HCT116 (cell line): ENCODE results near the gene KCTD1. TPM values are rescaled to one million over a fixed set of nuclear protein-coding genes. Genes with fewer than 3 reads are reported as not detected.
"Not testable (repeated sequence)": the region's sequence is repeated elsewhere in the genome, so short reads cannot be mapped to it uniquely, and the experiment has no call there.

Source experiments
- ATAC-seq: fragments of 200-7000 bp; cut with Tn5 transposase; 2 replicates; pipeline ENCODE4 v1.9.1; 2020; ENCODE audit warnings: mild to moderate bottlenecking, moderate library complexity
- BruUV-seq: library from RNA; stranded (reverse); fragments of 400-500 nt; replicated peaks from 2 replicates; lab custom pipeline; 2021; lab: Mats Ljungman, UMichigan
- CTCF ChIA-PET: fragments of 300-600 bp; sonication (Branson Sonifier 250); formaldehyde crosslinking; loops from one replicate; lab custom pipeline; 2021; ENCODE audit warnings: antibody characterized with exemption; lab: Charles Lee
- POLR2A ChIA-PET: fragments of 300-600, 350-600 bp; sonication (Branson Sonifier 250); formaldehyde crosslinking; loops from one replicate; lab custom pipeline; 2021; ENCODE audit warnings: antibody characterized with exemption; lab: Charles Lee
- RAD21 ChIA-PET, 2 experiments: fragments of 300-600 bp; sonication (Branson Sonifier 250); formaldehyde crosslinking; loops; one replicate each; lab custom pipeline; 2023; ENCODE audit warnings: low total read pairs in 2 of 2; ENCODE audit not compliant: uncharacterized antibody in 2 of 2, unreplicated experiment in 2 of 2, low non-redundant PET in 1 of 2; lab: Charles Lee
- DNase-seq: peaks from one replicate; pipeline ENCODE4 v3.0.0-alpha.2; 2010; ENCODE audit warnings: low read depth, low spot score
- H2AFZ ChIP-seq: fragments of 200-600 bp; shearing (Covaris generic), sonication (generic); 2 replicates; pipeline ENCODE4 v1.6.1; 2017; ENCODE audit warnings: low read depth, mixed run types, mixed read lengths, antibody characterized with exemption, low read length; ENCODE audit not compliant: poor library complexity, severe bottlenecking
- H3K27ac ChIP-seq: 2 replicates; pipeline ENCODE4 v1.5.1; 2012; ENCODE audit warnings: low read depth, low read length
- H3K27me3 ChIP-seq: fragments of 200-600 bp; sonication (generic); 2 replicates; pipeline ENCODE4 v1.6.1; 2016; ENCODE audit warnings: mixed run types, low read length, mixed read lengths; ENCODE audit not compliant: insufficient read depth
- H3K36me3 ChIP-seq, 2 experiments: fragments of 200-500 bp in 1 of 2; fragments of 200-600 bp in 1 of 2; sonication (Bioruptor generic) in 1 of 2; sonication (generic) in 1 of 2; 2 replicates each; pipeline versions ENCODE4 v1.5.1 to v1.6.1; 2014 to 2016; ENCODE audit warnings: low read length in 2 of 2, inconsistent platforms in 1 of 2, mixed read lengths in 1 of 2, mixed run types in 1 of 2; ENCODE audit not compliant: insufficient read depth in 2 of 2, control insufficient read depth in 1 of 2
- H3K4me1 ChIP-seq, 2 experiments: fragments of 200-600 bp in 1 of 2; sonication (generic) in 1 of 2; 2 replicates each; pipeline versions ENCODE4 v1.5.1 to v1.6.1; 2012 to 2017; ENCODE audit warnings: low read length in 2 of 2, inconsistent platforms in 1 of 2, mild to moderate bottlenecking in 1 of 2, mixed read lengths in 1 of 2, mixed run types in 1 of 2, moderate library complexity in 1 of 2; ENCODE audit not compliant: insufficient read depth in 2 of 2, control insufficient read depth in 1 of 2
- H3K4me2 ChIP-seq: fragments of 200-600 bp; sonication (generic); 2 replicates; pipeline ENCODE4 v1.6.1; 2017; ENCODE audit warnings: mixed run types, low read length, mixed read lengths
- H3K4me3 ChIP-seq, 2 experiments: fragments of 200-600 bp in 1 of 2; sonication (generic) in 1 of 2; replicated peaks in 1 of 2; 2 replicates each; pipeline ENCODE4 v1.5.1; 2011 to 2016; ENCODE audit warnings: low read length in 2 of 2, control low read depth in 1 of 2, low read depth in 1 of 2, mild to moderate bottlenecking in 1 of 2, mixed read lengths in 1 of 2, mixed run types in 1 of 2
- H3K79me2 ChIP-seq: fragments of 200-600 bp; sonication (generic); 2 replicates; pipeline ENCODE4 v1.6.1; 2017; ENCODE audit warnings: mild to moderate bottlenecking, mixed run types, low read length, moderate library complexity, mixed read lengths; ENCODE audit not compliant: insufficient read depth
- H3K9ac ChIP-seq: fragments of 200-600 bp; sonication (generic); 2 replicates; pipeline ENCODE4 v1.6.1; 2016; ENCODE audit warnings: low read length, mixed read lengths
- H3K9me2 ChIP-seq: fragments of 200-600 bp; sonication (generic), shearing (Covaris generic); 2 replicates; pipeline ENCODE4 v1.6.1; 2017; ENCODE audit warnings: mixed run types, mild to moderate bottlenecking, moderate library complexity; ENCODE audit not compliant: insufficient read depth
- H3K9me3 ChIP-seq, 2 experiments: fragments of 200-500 bp in 1 of 2; fragments of 200-600 bp in 1 of 2; sonication (Bioruptor generic) in 1 of 2; sonication (generic) in 1 of 2; 2 replicates each; pipeline ENCODE4 v1.6.1; 2014 to 2017; ENCODE audit warnings: low read length in 2 of 2, mixed read lengths in 2 of 2, inconsistent platforms in 1 of 2, low read depth in 1 of 2, mild to moderate bottlenecking in 1 of 2, mixed run types in 1 of 2, moderate library complexity in 1 of 2; ENCODE audit not compliant: control insufficient read depth in 1 of 2, insufficient read depth in 1 of 2
- H4K20me1 ChIP-seq: fragments of 200-600 bp; sonication (generic), shearing (Covaris generic); 2 replicates; pipeline ENCODE4 v1.6.1; 2017; ENCODE audit warnings: mixed run types, mild to moderate bottlenecking, moderate library complexity; ENCODE audit not compliant: insufficient read depth
- ATF3 ChIP-seq: IDR thresholded peaks from 2 replicates; pipeline ENCODE4 v1.6.1; 2012
- CEBPB ChIP-seq: IDR thresholded peaks from 2 replicates; pipeline ENCODE4 v1.6.1; 2012; ENCODE audit warnings: low read depth
- ELF1 ChIP-seq: IDR thresholded peaks from 2 replicates; pipeline ENCODE4 v1.6.1; 2012; ENCODE audit warnings: low read depth, borderline replicate concordance
- EZH2phosphoT487 ChIP-seq: fragments of 200-600 bp; IDR thresholded peaks from 2 replicates; pipeline ENCODE4 v1.6.1; 2018; ENCODE audit warnings: antibody characterized with exemption, borderline replicate concordance
- FOSL1 ChIP-seq: IDR thresholded peaks from 2 replicates; pipeline ENCODE4 v1.6.1; 2012; ENCODE audit warnings: low read depth
- JUND ChIP-seq: IDR thresholded peaks from 2 replicates; pipeline ENCODE4 v1.6.1; 2012
- POLR2A ChIP-seq: IDR thresholded peaks from 2 replicates; pipeline ENCODE4 v1.7.0; 2011; ENCODE audit warnings: borderline replicate concordance; ENCODE audit not compliant: insufficient read depth, insufficient read length; ENCODE audit errors: extremely low read depth
- POLR2AphosphoS5 ChIP-seq: IDR thresholded peaks from 2 replicates; pipeline ENCODE4 v1.6.1; 2011; ENCODE audit warnings: mild to moderate bottlenecking, low read depth, low read length, moderate library complexity
- RAD21 ChIP-seq: IDR thresholded peaks from 2 replicates; pipeline ENCODE4 v1.6.1; 2012; ENCODE audit warnings: low read depth, mild to moderate bottlenecking
- REST ChIP-seq: IDR thresholded peaks from 2 replicates; pipeline ENCODE4 v1.6.1; 2012; ENCODE audit warnings: low read depth
- SIN3A ChIP-seq: IDR thresholded peaks from 2 replicates; pipeline ENCODE4 v1.6.1; 2012; ENCODE audit warnings: low read depth
- SP1 ChIP-seq: IDR thresholded peaks from 2 replicates; pipeline ENCODE4 v1.6.1; 2012; ENCODE audit warnings: low read depth
- SRF ChIP-seq: IDR thresholded peaks from 2 replicates; pipeline ENCODE4 v1.6.1; 2012; ENCODE audit warnings: low read depth
- TCF7L2 ChIP-seq: IDR thresholded peaks from 2 replicates; pipeline ENCODE4 v1.7.0; 2011; ENCODE audit warnings: borderline replicate concordance, inconsistent platforms; ENCODE audit not compliant: insufficient read depth, insufficient read length; ENCODE audit errors: extremely low read depth
- ZFX ChIP-seq: fragments of 450-650 bp; IDR thresholded peaks from 2 replicates; pipeline ENCODE4 v1.6.1; 2017
- ZNF274 ChIP-seq: fragments of 200-500 bp; sonication (Bioruptor generic); IDR thresholded peaks from 2 replicates; pipeline ENCODE4 v1.6.1; 2014; ENCODE audit warnings: mild to moderate bottlenecking, low read depth, low read length, inconsistent platforms
- intact Hi-C: fragments of 100-400 bp; cut with micrococcal nuclease; formaldehyde crosslinking; loops from 2 replicates; pipeline ENCODE4 v1.10.0; 2022
- total RNA-seq: library from RNA; stranded (reverse); gene quantifications from one replicate; pipeline ENCODE4 v1.2.1, GENCODE V29; 2021; ENCODE audit not compliant: unreplicated experiment

The KCTD1 gene
- total RNA-seq, 1 experiment from 2014 or later: 16.8 TPM

- H3K9me3 ChIP-seq, H3K27ac ChIP-seq, intact Hi-C loops, H3K4me3 ChIP-seq, BruUV-seq, H3K9me2 ChIP-seq, H3K36me3 ChIP-seq, H2AFZ ChIP-seq, ATAC-seq, RAD21 ChIA-PET, H4K20me1 ChIP-seq, H3K27me3 ChIP-seq, H3K4me2 ChIP-seq, H3K9ac ChIP-seq, H3K79me2 ChIP-seq, DNase-seq, CTCF ChIA-PET: not testable (repeated sequence)
- POLR2A ChIA-PET: interaction anchor here (2.6 kb wide), 1 partner anchor 44 kb away, joined by 13 read pairs; no protein-coding TSS in a partner anchor
- H3K4me1 ChIP-seq: peaks cover 15 to 17% of the 10 kb centered on the region in 2 experiments; a peak in 3 of 4 replicates
These were observed 110.7 kb downstream of the KCTD1 start for GRCh38 chr18:26437634-26438033.

- BruUV-seq: TSS peak; percentile 99
- peak overlapping the region; percentile 87 for H2AFZ ChIP-seq
- POLR2A ChIA-PET: interaction anchor here (0.8 to 2.6 kb wide), 4 partner anchors 9 to 45 kb away, joined by 3 to 13 read pairs (median 3); no protein-coding TSS in a partner anchor
These were observed 111.9 kb downstream of the KCTD1 start for GRCh38 chr18:26436176-26437051.

More at GRCh38 chr18:26436176-26437051, 111.9 kb downstream of the KCTD1 start:
- no peaks in the 10 kb centered on the region for H4K20me1 ChIP-seq
- H3K9me3 ChIP-seq: no peaks in the 10 kb centered on the region
- peaks cover 15 to 17% of the 10 kb centered on the region in 2 experiments; a peak in 3 of 4 replicates for H3K4me1 ChIP-seq
- RAD21 ChIA-PET: no interaction called here
- no peaks in the 10 kb centered on the region for H3K79me2 ChIP-seq
- DNase-seq (peak; percentile 73), ATAC-seq (peak; percentile 69)
- H3K9me2 ChIP-seq: no peaks in the 10 kb centered on the region
- no peak overlapping the region for H3K27ac ChIP-seq
- H3K9ac ChIP-seq: peak overlapping the region; percentile 22; the same call in 1 of the 2 replicates
- intact Hi-C loops: no loop called here
- peak overlapping the region; percentile 69 for H3K4me2 ChIP-seq
- no peaks in the 10 kb centered on the region for H3K36me3 ChIP-seq
- TF ChIP-seq RAD21 (no peak), POLR2AphosphoS5 (no peak; the same call in 1 of the 2 replicates), ELF1 (no peak), JUND (peak; percentile 73), SIN3A (no peak), SRF (no peak), SP1 (peak; percentile 71), ZFX (no peak), ZNF274 (no peak), EZH2phosphoT487 (no peak), FOSL1 (peak; percentile 74), TCF7L2 (peak; percentile 58), POLR2A (no peak), REST (no peak), ATF3 (peak; percentile 49; the same call in 1 of the 2 replicates), CEBPB (peak; percentile 96)
- H3K4me3 ChIP-seq: peak overlapping the region in 1 of 2 experiments; percentile 35; a peak in 3 of 4 replicates
- no peaks in the 10 kb centered on the region for H3K27me3 ChIP-seq
- CTCF ChIA-PET: interaction anchor here (1.0 to 1.1 kb wide), 2 partner anchors 53 to 130 kb away, joined by 3 to 4 read pairs; no protein-coding TSS in a partner anchor
